DMS53 treated with DMSO at 0.1 percent for 48 hours (cell line): ENCODE measurements around the gene ZNF346.

Experiments used
- DNase-seq: peaks from one replicate; lab custom pipeline; 2025; ENCODE audit not compliant: unreplicated experiment; lab: John Stamatoyannopoulos, UW

ZNF346 gene

GRCh38 chr5:177066224-177066623, 43.7 kb downstream of the ZNF346 start:
- no peak for DNase-seq

GRCh38 chr5:177067503-177067902, 45.0 kb downstream of the ZNF346 start:
- no peak for DNase-seq

- DNase-seq = no peak
These were observed 48.2 kb downstream of the ZNF346 start for GRCh38 chr5:177070536-177071191.

- DNase-seq = peak; percentile 86
These were observed 49.3 kb downstream of the ZNF346 start for GRCh38 chr5:177071666-177072385.

GRCh38 chr5:177077335-177077734, 54.8 kb downstream of the ZNF346 start:
- DNase-seq = no peak

GRCh38 chr5:177079606-177080005, 57.1 kb downstream of the ZNF346 start:
- no peak for DNase-seq

GRCh38 chr5:177080265-177080664, 57.8 kb downstream of the ZNF346 start:
- DNase-seq = no peak

GRCh38 chr5:177081859-177082258, 59.4 kb downstream of the ZNF346 start:
- no peak for DNase-seq

- no peak for DNase-seq
These were observed 60.9 kb downstream of the ZNF346 start for GRCh38 chr5:177083357-177083756.

- no peak for DNase-seq
These were observed 61.7 kb downstream of the ZNF346 start for GRCh38 chr5:177084175-177084574.

- no peak for DNase-seq
These were observed 63.6 kb downstream of the ZNF346 start for GRCh38 chr5:177085985-177086653.

GRCh38 chr5:177086654-177087397, 64.3 kb downstream of the ZNF346 start, which contains the start of gene FGFR4:
FGFR4 (plus strand) TSS chr5:177086915; CDS start chr5:177089603, 2,688 bp downstream.
- DNase-seq = peak; percentile 64

GRCh38 chr5:177087398-177088005, 65.0 kb downstream of the ZNF346 start:
- DNase-seq = peak; percentile 17

GRCh38 chr5:177089127-177089526, 66.6 kb downstream of the ZNF346 start:
- no peak for DNase-seq

GRCh38 chr5:177089825-177090641, 67.5 kb downstream of the ZNF346 start:
- no peak for DNase-seq

GRCh38 chr5:177090813-177091212, 68.3 kb downstream of the ZNF346 start:
- DNase-seq = no peak

GRCh38 chr5:177091232-177091631, 68.7 kb downstream of the ZNF346 start:
- no peak for DNase-seq

GRCh38 chr5:177092178-177093081, 69.9 kb downstream of the ZNF346 start:
- no peak for DNase-seq
